ENCODE measurements around the gene LRCH1.

DNA sequence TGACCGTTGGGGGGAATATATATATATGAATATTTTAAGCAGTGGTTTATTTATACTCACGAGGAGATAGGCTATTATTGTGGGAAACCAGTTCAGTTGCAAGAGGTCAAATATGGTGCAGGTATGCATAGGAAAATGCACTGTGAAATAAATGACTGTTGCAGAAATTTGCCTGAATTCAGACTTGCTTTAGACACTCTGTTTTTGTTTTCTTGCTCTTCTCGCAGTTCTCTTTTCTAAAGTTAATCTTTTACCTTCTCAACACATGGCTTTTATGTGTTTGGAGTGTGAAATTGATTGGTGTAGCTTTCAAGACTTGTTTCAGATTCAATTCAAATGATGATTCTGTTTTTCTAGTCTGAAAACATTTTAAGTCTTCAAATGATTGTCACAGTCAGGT is 109.7 kb downstream of the LRCH1 start:
- TF ChIP-seq CTCF (conservative IDR thresholded peaks at IDR 0.05; ENCODE audit: low read depth in 2 of 2) (no peak), POLR2AphosphoS5 (IDR thresholded peaks at IDR 0.05; ENCODE audit: low read depth) (no peak), ZNF114 (CRISPR knock-in tag; IDR thresholded peaks at IDR 0.05) (no peak), EZH2 (IDR thresholded peaks at IDR 0.05; ENCODE audit: low read depth, unreplicated experiment) (no peak), REST (IDR thresholded peaks at IDR 0.05; ENCODE audit: unreplicated experiment) (no peak), JUNB (IDR thresholded peaks at IDR 0.05; ENCODE audit: unreplicated experiment) (no peak), ETS1 (IDR thresholded peaks at IDR 0.05) (no peak), EZH2phosphoT487 (IDR thresholded peaks at IDR 0.05; ENCODE audit: unreplicated experiment) (no peak)
